PFSK-1 (cell line): Measurements from ENCODE around the gene ULBP2.

Experiments
- FOXP2 ChIP-seq: optimal IDR thresholded peaks from 2 replicates; pipeline ENCODE3; 2011; ENCODE audit warnings: borderline replicate concordance, control low read depth, inconsistent platforms; ENCODE audit not compliant: insufficient read depth; ENCODE audit errors: extremely low read length, extremely low read depth
- POLR2AphosphoS5 ChIP-seq: IDR thresholded peaks from 2 replicates; pipeline ENCODE4 v1.6.1; 2012; ENCODE audit warnings: low read depth, mild to moderate bottlenecking, control low read depth, low read length, moderate library complexity
- REST ChIP-seq, 2 experiments: IDR thresholded peaks; 2 replicates each; pipeline versions ENCODE4 v1.6.1 to v1.8.0; 2011 to 2012; ENCODE audit warnings: low read depth in 2 of 2, low read length in 2 of 2, control low read depth in 1 of 2, inconsistent platforms in 1 of 2, mild to moderate bottlenecking in 1 of 2, moderate library complexity in 1 of 2; ENCODE audit not compliant: insufficient read depth in 1 of 2
- SIN3A ChIP-seq: IDR thresholded peaks from 2 replicates; pipeline ENCODE4 v1.6.1; 2012; ENCODE audit warnings: mild to moderate bottlenecking, low read length, moderate library complexity, borderline replicate concordance; ENCODE audit not compliant: insufficient read depth
- TAF1 ChIP-seq: IDR thresholded peaks from 2 replicates; pipeline ENCODE4 v1.6.1; 2012; ENCODE audit warnings: low read length, control low read depth, borderline replicate concordance; ENCODE audit not compliant: insufficient read depth

ULBP2 gene

DNA sequence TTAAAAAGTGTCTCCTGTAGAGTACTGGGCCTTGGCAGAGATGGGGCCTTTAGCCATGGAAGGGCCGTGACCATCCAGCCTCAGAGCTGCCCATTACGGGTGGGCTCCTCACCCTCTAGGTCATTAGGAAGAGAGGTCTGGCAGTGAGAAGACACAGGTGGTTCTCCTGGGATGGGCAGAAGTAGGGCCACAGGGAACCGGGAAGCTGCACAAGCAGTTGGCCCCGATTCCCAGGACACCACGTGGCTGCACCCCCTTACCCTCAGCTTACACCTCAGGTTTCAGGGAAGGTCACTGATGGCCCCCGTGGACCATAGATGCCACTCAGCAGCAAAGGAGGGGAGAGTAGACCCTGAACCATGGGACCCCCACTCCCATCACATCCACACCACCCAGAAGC, 20.5 kb upstream of the ULBP2 start:
- TF ChIP-seq REST (IDR thresholded peaks at IDR 0.05; ENCODE audit: insufficient read depth in 1 of 2, low read depth in 2 of 2, low read length in 2 of 2) (no peak), SIN3A (no peak), FOXP2 (no peak), POLR2AphosphoS5 (no peak), TAF1 (no peak)

DNA sequence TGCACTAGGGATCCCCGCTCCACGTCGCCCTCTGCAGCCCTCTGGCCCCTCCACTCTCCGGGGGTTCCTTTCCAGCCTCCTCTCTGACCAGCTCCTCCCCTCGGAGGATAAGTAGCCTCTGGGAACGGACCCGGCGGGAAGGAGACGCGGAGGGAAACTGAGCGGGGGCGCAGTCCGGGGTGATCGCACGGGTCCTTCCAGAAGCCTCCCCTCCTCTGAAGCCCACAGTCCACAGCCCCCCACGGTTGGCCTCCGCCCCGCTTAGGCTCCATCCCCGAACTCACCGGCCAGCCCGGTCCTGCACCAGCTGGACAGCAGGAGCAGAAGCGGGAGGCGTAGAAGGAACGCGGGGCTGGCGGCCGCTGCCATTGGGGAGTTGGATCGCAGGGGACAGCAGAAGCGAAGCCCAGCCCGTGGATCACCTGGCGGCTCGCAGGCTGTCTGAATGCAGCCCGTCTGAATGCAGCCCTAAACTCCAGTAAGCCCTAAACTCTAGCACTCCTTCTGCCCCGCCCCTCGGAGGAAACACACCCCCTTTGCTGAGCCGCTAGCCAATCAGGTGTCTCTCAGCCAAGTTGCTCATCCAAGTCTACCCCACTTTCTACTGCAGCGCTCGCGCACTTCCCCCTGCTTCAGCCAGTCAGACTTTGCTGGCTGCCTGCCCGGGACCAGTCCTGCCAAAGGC, 19.0 kb upstream of the ULBP2 start, which contains the start of gene RAET1G:
Gene RAET1G, minus strand, starts transcription at position 480 of the 685 bp plus-strand sequence. Its CDS starts 111 bp downstream, at position 369.
- TF ChIP-seq SIN3A (no peak), REST (IDR thresholded peaks at IDR 0.05; ENCODE audit: insufficient read depth in 1 of 2, low read depth in 2 of 2, low read length in 2 of 2) (no peak)

DNA sequence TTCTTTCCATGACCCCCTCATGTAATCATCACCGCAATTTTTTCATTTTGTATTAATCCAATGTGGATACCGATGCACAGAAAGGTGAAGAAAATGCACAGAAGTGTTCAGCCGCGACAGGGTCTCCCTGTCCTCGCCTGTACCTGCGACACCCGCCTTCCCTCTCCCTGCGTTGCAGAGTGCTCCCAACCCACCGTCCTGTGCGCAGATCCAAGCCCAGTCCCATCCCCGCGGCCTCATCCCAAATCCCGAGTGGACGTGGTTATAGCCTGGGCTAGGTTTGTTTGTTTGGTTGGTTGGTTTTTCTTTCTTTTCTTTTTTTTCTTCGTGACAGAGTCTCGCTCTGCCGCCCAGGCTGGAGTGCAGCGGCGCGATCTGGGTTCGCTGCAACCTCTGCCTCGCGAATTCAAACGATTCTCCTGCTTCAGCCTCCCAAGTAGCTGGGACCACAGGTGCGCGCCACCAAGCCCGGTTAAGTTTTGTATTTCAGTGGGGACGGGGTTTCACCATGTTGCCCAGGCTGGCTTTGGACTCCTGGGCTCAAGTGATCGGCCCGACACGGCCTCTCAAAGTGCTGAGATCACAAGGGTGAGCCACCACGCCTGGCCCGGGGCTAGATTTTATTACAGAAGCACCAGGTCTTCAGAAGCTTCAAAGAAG, 18.4 kb upstream of the ULBP2 start:
- TF ChIP-seq POLR2AphosphoS5 (no peak), REST (IDR thresholded peaks at IDR 0.05; ENCODE audit: insufficient read depth in 1 of 2, low read depth in 2 of 2, low read length in 2 of 2) (no peak), SIN3A (no peak), FOXP2 (no peak), TAF1 (no peak)

GRCh38 chr6:149924206-149924932, 17.4 kb upstream of the ULBP2 start:
- TF ChIP-seq REST (IDR thresholded peaks at IDR 0.05; ENCODE audit: insufficient read depth in 1 of 2, low read depth in 2 of 2, low read length in 2 of 2) (no peak), FOXP2 (no peak), SIN3A (no peak), TAF1 (no peak), POLR2AphosphoS5 (no peak)
